OCI-LY7 (cell line): Measurements from ENCODE around the gene YEATS4.

Experiments used
- CTCF ChIP-seq: fragments of 200-600 bp; sonication (generic); conservative IDR thresholded peaks from 2 replicates; pipeline ENCODE4 v1.5.1; 2014; ENCODE audit warnings: mild to moderate bottlenecking, antibody characterized with exemption, low read length, moderate library complexity, mixed read lengths
- EZH2phosphoT487 ChIP-seq: fragments of 200-600 bp; sonication (generic); IDR thresholded peaks from 2 replicates; pipeline ENCODE4 v1.6.1; 2018; ENCODE audit warnings: low read depth, borderline replicate concordance, mild to moderate bottlenecking, mixed run types, antibody characterized with exemption, low read length, moderate library complexity, mixed read lengths

- TF ChIP-seq CTCF (no peak), EZH2phosphoT487 (no peak)
These were observed 4.9 kb upstream of the YEATS4 start for GRCh38 chr12:69354556-69355187.
